HL-60 (cell line): ENCODE data around the gene CFAP58.

Experiments
- CTCF ChIP-seq: IDR thresholded peaks from one replicate; pipeline ENCODE4 v1.5.1; 2011; ENCODE audit warnings: low read length, control low read depth, inconsistent platforms; ENCODE audit not compliant: insufficient read depth
- POLR2AphosphoS5 ChIP-seq: IDR thresholded peaks from 2 replicates; pipeline ENCODE4 v1.6.1; 2012; ENCODE audit warnings: low read depth

GRCh38 chr10:104472957-104473745, 119.5 kb downstream of the CFAP58 start:
- TF ChIP-seq CTCF (no peak), POLR2AphosphoS5 (peak; percentile 57)
